H1 (cell line): ENCODE data around the gene RRP7A. TPM values are rescaled to one million over a fixed set of nuclear protein-coding genes. Genes with fewer than 3 reads are reported as not detected.

Experiments
- CTCF ChIA-PET: fragments of 300-600 bp; sonication (Branson Sonifier 250); formaldehyde crosslinking; loops from one replicate; lab custom pipeline; 2021; ENCODE audit not compliant: partially characterized antibody; lab: Charles Lee
- POLR2A ChIA-PET: fragments of 300-600 bp; sonication (Branson Sonifier 250); formaldehyde crosslinking; loops from one replicate; lab custom pipeline; 2021; ENCODE audit warnings: inconsistent platforms; ENCODE audit not compliant: partially characterized antibody; lab: Charles Lee
- DNase-seq, 2 experiments: peaks; one replicate each; pipeline versions ENCODE4 v3.0.0 to v3.0.0-alpha.2; 2010 to 2022; ENCODE audit warnings: low spot score in 2 of 2, low read depth in 1 of 2, mixed read lengths in 1 of 2
- FAIRE-seq: peaks from 2 replicates; lab custom pipeline; 2011; peaks lifted over from hg19 to GRCh38; lab: Jason Lieb, UNC
- H2AFZ ChIP-seq: 2 replicates; pipeline ENCODE4 v1.8.1; 2012; ENCODE audit warnings: low read length, inconsistent platforms
- H2AK5ac ChIP-seq: 2 replicates; pipeline ENCODE4 v1.6.1; 2013; ENCODE audit warnings: low read depth, low read length
- H2BK120ac ChIP-seq: replicated peaks from 2 replicates; pipeline ENCODE3; 2013; ENCODE audit warnings: low read depth, low read length, inconsistent platforms
- H2BK12ac ChIP-seq: 2 replicates; pipeline ENCODE4 v1.6.1; 2013; ENCODE audit warnings: low read depth, low read length
- H2BK15ac ChIP-seq: 2 replicates; pipeline ENCODE4 v1.6.1; 2013; ENCODE audit warnings: low read length
- H2BK20ac ChIP-seq: 2 replicates; pipeline ENCODE4 v1.6.1; 2013; ENCODE audit warnings: low read length
- H2BK5ac ChIP-seq: 2 replicates; pipeline ENCODE4 v1.6.1; 2013; ENCODE audit warnings: low read depth, low read length
- H3K14ac ChIP-seq: 2 replicates; pipeline ENCODE4 v1.6.1; 2013; ENCODE audit warnings: inconsistent platforms; ENCODE audit not compliant: insufficient read length
- H3K18ac ChIP-seq: 2 replicates; pipeline ENCODE4 v1.6.1; 2013; ENCODE audit warnings: low read length; ENCODE audit errors: extremely low read depth
- H3K23ac ChIP-seq: 2 replicates; pipeline ENCODE4 v1.6.1; 2013; ENCODE audit warnings: inconsistent platforms; ENCODE audit not compliant: insufficient read length
- H3K23me2 ChIP-seq: 2 replicates; pipeline ENCODE4 v1.6.1; 2013; ENCODE audit warnings: low read depth, low read length
- H3K27ac ChIP-seq: 2 replicates; pipeline ENCODE4 v1.6.1; 2011; ENCODE audit warnings: low read depth, low read length, inconsistent platforms
- H3K27me3 ChIP-seq, 4 experiments: replicated peaks in 1 of 4; 1 replicate in 1 of 4; 2 replicates in 3 of 4; pipeline versions ENCODE4 v1.6.1 to v1.8.1; 2011 to 2013; ENCODE audit warnings: low read length in 3 of 4, mild to moderate bottlenecking in 3 of 4, inconsistent platforms in 2 of 4, mixed read lengths in 2 of 4, moderate library complexity in 1 of 4; ENCODE audit not compliant: control insufficient read depth in 3 of 4, insufficient read depth in 3 of 4; ENCODE audit errors: extremely low read depth in 1 of 4
- H3K36me3 ChIP-seq, 4 experiments: 2 replicates each; pipeline versions ENCODE4 v1.6.1 to v1.8.1; 2011 to 2013; ENCODE audit warnings: mild to moderate bottlenecking in 4 of 4, low read length in 3 of 4, moderate library complexity in 2 of 4, control low read depth in 1 of 4, inconsistent platforms in 1 of 4; ENCODE audit not compliant: insufficient read depth in 4 of 4, control insufficient read depth in 2 of 4
- H3K4ac ChIP-seq: replicated peaks from 2 replicates; pipeline ENCODE3; 2013; ENCODE audit warnings: low read length, low read depth, mixed read lengths, inconsistent platforms; ENCODE audit not compliant: insufficient read length
- H3K4me1 ChIP-seq, 4 experiments: replicated peaks in 1 of 4; 1 replicate in 1 of 4; 2 replicates in 3 of 4; pipeline versions ENCODE4 v1.6.1 to v1.8.1; 2011 to 2013; ENCODE audit warnings: low read length in 3 of 4, inconsistent platforms in 2 of 4, mixed read lengths in 1 of 4; ENCODE audit not compliant: insufficient read depth in 4 of 4, control insufficient read depth in 3 of 4
- H3K4me2 ChIP-seq, 2 experiments: 2 replicates each; pipeline versions ENCODE4 v1.6.1 to v1.8.1; 2011 to 2013; ENCODE audit warnings: low read depth in 2 of 2, low read length in 2 of 2, control low read depth in 1 of 2, inconsistent platforms in 1 of 2, mild to moderate bottlenecking in 1 of 2; ENCODE audit not compliant: insufficient read depth in 1 of 2
- H3K4me3 ChIP-seq, 4 experiments: fragments of 200-600, 300-600 bp in 1 of 4; sonication (generic), shearing (Covaris generic), sonication (Bioruptor Twin) in 1 of 4; 2 replicates each; pipeline versions ENCODE4 v1.5.1 to v1.8.1; 2011 to 2016; ENCODE audit warnings: low read length in 4 of 4, low read depth in 3 of 4, control low read depth in 2 of 4, inconsistent platforms in 2 of 4, mild to moderate bottlenecking in 2 of 4, mixed read lengths in 1 of 4, moderate library complexity in 1 of 4; ENCODE audit not compliant: insufficient read depth in 2 of 4; ENCODE audit errors: extremely low read depth in 1 of 4
- H3K56ac ChIP-seq: replicated peaks from 2 replicates; pipeline ENCODE3; 2013; ENCODE audit warnings: low read depth, mild to moderate bottlenecking, mixed read lengths, low read length, inconsistent platforms; ENCODE audit not compliant: insufficient read length
- H3K79me1 ChIP-seq: 2 replicates; pipeline ENCODE4 v1.6.1; 2013; ENCODE audit warnings: low read depth, low read length, control low read depth
- H3K79me2 ChIP-seq, 2 experiments: 2 replicates each; pipeline versions ENCODE4 v1.6.1 to v1.8.1; 2012 to 2013; ENCODE audit warnings: low read length in 2 of 2, mild to moderate bottlenecking in 2 of 2, inconsistent platforms in 1 of 2; ENCODE audit not compliant: insufficient read depth in 2 of 2, control insufficient read depth in 1 of 2
- H3K9ac ChIP-seq, 4 experiments: replicated peaks in 1 of 4; 1 replicate in 1 of 4; 2 replicates in 3 of 4; pipeline versions ENCODE4 v1.6.1 to v1.8.1; 2011 to 2013; ENCODE audit warnings: low read depth in 3 of 4, low read length in 3 of 4, control low read depth in 2 of 4, mild to moderate bottlenecking in 2 of 4, moderate library complexity in 2 of 4, inconsistent platforms in 1 of 4; ENCODE audit errors: extremely low read depth in 1 of 4
- H3K9me3 ChIP-seq, 2 experiments: 2 replicates each; pipeline versions ENCODE4 v1.6.1 to v1.8.1; 2012 to 2013; ENCODE audit warnings: mild to moderate bottlenecking in 2 of 2, moderate library complexity in 2 of 2, control low read depth in 1 of 2, inconsistent platforms in 1 of 2, low read depth in 1 of 2, low read length in 1 of 2, mixed read lengths in 1 of 2; ENCODE audit not compliant: insufficient read depth in 2 of 2
- H4K20me1 ChIP-seq, 2 experiments: replicated peaks in 1 of 2; 2 replicates each; pipeline versions ENCODE3 to v1.8.1; 2011 to 2013; ENCODE audit warnings: inconsistent platforms in 2 of 2, low read length in 2 of 2, mild to moderate bottlenecking in 1 of 2; ENCODE audit not compliant: insufficient read depth in 2 of 2, control insufficient read depth in 1 of 2
- H4K5ac ChIP-seq: 2 replicates; pipeline ENCODE4 v1.6.1; 2013; ENCODE audit warnings: low read length, low read depth, mixed read lengths, inconsistent platforms; ENCODE audit not compliant: insufficient read length
- H4K8ac ChIP-seq: 2 replicates; pipeline ENCODE4 v1.8.0; 2013; ENCODE audit warnings: mild to moderate bottlenecking, moderate library complexity, low read length, inconsistent platforms; ENCODE audit not compliant: insufficient read depth; ENCODE audit errors: extremely low read depth
- H4K91ac ChIP-seq: replicated peaks from 2 replicates; pipeline ENCODE3; 2013; ENCODE audit warnings: low read length, mixed read lengths, inconsistent platforms; ENCODE audit not compliant: insufficient read length
- GTF2F1 ChIP-seq: IDR thresholded peaks from 2 replicates; pipeline ENCODE4 v1.6.1; 2012; ENCODE audit warnings: low read depth, low read length, improper control_type of control experiment, borderline replicate concordance
- WGBS, 2 experiments: shearing (Covaris generic) in 1 of 2; methylation state at CpG; one replicate each; pipeline versions ENCODE4 v1.1.6 to v1.1.7; 2013 to 2015; ENCODE audit warnings: low lambda C conversion rate in 2 of 2, mixed read lengths in 2 of 2, inconsistent platforms in 1 of 2, low coverage in 1 of 2, missing lambda C conversion rate in 1 of 2; ENCODE audit not compliant: insufficient replicate concordance in 2 of 2, insufficient coverage in 1 of 2, insufficient read length in 1 of 2; ENCODE audit errors: extremely low coverage in 1 of 2, missing lambda C conversion rate in 1 of 2; 5-methylcytosine and 5-hydroxymethylcytosine counted together
- polyA plus RNA-seq, 7 experiments: library from polyadenylated mRNA; depleted of rRNA in 3 of 7; stranded (reverse) in 5 of 7; unstranded in 2 of 7; fragments of >200 nt in 5 of 7; fragments of 200-250 nt in 2 of 7; gene quantifications; 1 replicate in 5 of 7; 2 replicates in 1 of 7; 4 replicates in 1 of 7; pipeline versions ENCODE4 v1.2.1 to v1.2.3, GENCODE V29; 2011 to 2013; ENCODE audit warnings: missing spikeins in 2 of 7, mixed read lengths in 2 of 7
- total RNA-seq: library from RNA; stranded (reverse); fragmentation: NEBNext Ultra II Directional; extraction: Animal tissue kit (Norgen Biotek cat#: 25700); gene quantifications from 2 replicates; pipeline ENCODE4 v1.2.1, GENCODE V29; 2021

Gene RRP7A
- total and polyA plus RNA-seq, 2 of the 8 experiments (the other 6 are each of a cell fraction or from before 2014, with no cell fraction given), result 18.4 to 49.0 TPM

- H4K20me1 ChIP-seq, result no peaks in the 10 kb centered on the region
- H2BK12ac ChIP-seq, result no peak overlapping the region
- H2AK5ac ChIP-seq, result no peak overlapping the region
- H3K36me3 ChIP-seq, result no peaks in the 10 kb centered on the region
- H3K18ac ChIP-seq, result no peak overlapping the region
- H4K8ac ChIP-seq, result no peak overlapping the region
- no peak for TF ChIP-seq GTF2F1
- H3K27me3 ChIP-seq, result no peaks in the 10 kb centered on the region
- no peak overlapping the region for H3K9ac ChIP-seq
- peaks cover 4% of the 10 kb centered on the region; the same call in 1 of the 2 replicates for H3K23me2 ChIP-seq
- DNase-seq (no peak), FAIRE-seq (no peak)
- H3K79me2 ChIP-seq, result no peaks in the 10 kb centered on the region
- no peak overlapping the region for H3K56ac ChIP-seq
- WGBS, 2 experiments, result 92% methylated on average over 1 of the region's 1 CpG; no CpG with 5 or more reads in 1 of the 2 experiments
- no peak overlapping the region for H3K23ac ChIP-seq
- 0 out of 7 replicates have a peak, but pooled peaks cover 0 to 1% (median 0%) of the 10 kb centered on the region in 4 experiments for H3K4me1 ChIP-seq
- ChIA-PET POLR2A (no interaction called here), CTCF (interaction anchor here (1.8 to 6.4 kb wide), 3 partner anchors 15 to 28 kb away, joined by 6 to 41 read pairs (median 36); no protein-coding TSS in a partner anchor)
- H3K4me3 ChIP-seq, result no peak overlapping the region
- H2BK20ac ChIP-seq, result no peak overlapping the region
- no peak overlapping the region for H2BK120ac ChIP-seq
- H3K4ac ChIP-seq, result no peak overlapping the region
- no peak overlapping the region for H2BK15ac ChIP-seq
- no peak overlapping the region for H3K14ac ChIP-seq
- H2AFZ ChIP-seq, result no peak overlapping the region
- H4K5ac ChIP-seq, result no peak overlapping the region
- no peak overlapping the region for H4K91ac ChIP-seq
- H3K4me2 ChIP-seq, result no peak overlapping the region
- no peak overlapping the region for H2BK5ac ChIP-seq
- no peak overlapping the region for H3K27ac ChIP-seq
- no peaks in the 10 kb centered on the region for H3K79me1 ChIP-seq
- no peaks in the 10 kb centered on the region for H3K9me3 ChIP-seq
These were observed 48.2 kb downstream of the RRP7A start for GRCh38 chr22:42471441-42471840.
